IMR-90 (cell line): ENCODE results near the gene NPAS3. TPM values are rescaled to one million over a fixed set of nuclear protein-coding genes. Genes with fewer than 3 reads are reported as not detected.

Experiments
- ATAC-seq: fragments of 200-7000 bp; cut with Tn5 transposase; 2 replicates; pipeline ENCODE4 v1.9.1; 2020; ENCODE audit warnings: low read depth, mild to moderate bottlenecking, moderate library complexity
- BruUV-seq: library from RNA; stranded (reverse); fragments of 400-500 nt; replicated peaks from 2 replicates; lab custom pipeline; 2021; lab: Mats Ljungman, UMichigan
- CTCF ChIA-PET: fragments of 300-600 bp; formaldehyde crosslinking; extraction: SDS; loops from one replicate; lab custom pipeline; 2021; ENCODE audit warnings: antibody characterized with exemption; lab: Yijun Ruan, JAX
- POLR2A ChIA-PET: fragments of 300-600 bp; sonication (Branson Sonifier 250); formaldehyde crosslinking; loops from one replicate; lab custom pipeline; 2022; ENCODE audit warnings: antibody characterized with exemption; ENCODE audit not compliant: unreplicated experiment; lab: Charles Lee
- DNase-seq: peaks from one replicate; pipeline ENCODE4 v3.0.0; 2013
- H2AFZ ChIP-seq: replicated peaks from 2 replicates; pipeline ENCODE3; 2013; ENCODE audit warnings: low read length, mild to moderate bottlenecking; ENCODE audit not compliant: poor library complexity
- H2AK5ac ChIP-seq: 2 replicates; pipeline ENCODE4 v1.6.1; 2013; ENCODE audit warnings: low read depth, low read length, inconsistent platforms
- H2AK9ac ChIP-seq: replicated peaks from 2 replicates; pipeline ENCODE3; 2013; ENCODE audit warnings: mild to moderate bottlenecking, low read depth, low read length, moderate library complexity; ENCODE audit not compliant: poor library complexity
- H2BK120ac ChIP-seq: 2 replicates; pipeline ENCODE4 v1.6.1; 2013; ENCODE audit warnings: low read depth, low read length, inconsistent platforms
- H2BK15ac ChIP-seq: 3 replicates; pipeline ENCODE4 v1.6.1; 2013; ENCODE audit warnings: low read depth, low read length, inconsistent platforms
- H2BK20ac ChIP-seq: 2 replicates; pipeline ENCODE4 v1.6.1; 2013; ENCODE audit warnings: low read depth, mild to moderate bottlenecking, inconsistent platforms, low read length, moderate library complexity
- H2BK5ac ChIP-seq: 2 replicates; pipeline ENCODE4 v1.6.1; 2013; ENCODE audit warnings: mild to moderate bottlenecking, low read depth, low read length, inconsistent platforms; ENCODE audit not compliant: poor library complexity, severe bottlenecking
- H3K14ac ChIP-seq: replicated peaks from 2 replicates; pipeline ENCODE4 v1.6.1; 2013; ENCODE audit warnings: low read depth, low read length, inconsistent platforms
- H3K18ac ChIP-seq: 2 replicates; pipeline ENCODE4 v1.6.1; 2013; ENCODE audit warnings: low read depth, low read length, control low read depth
- H3K23ac ChIP-seq: 2 replicates; pipeline ENCODE4 v1.6.1; 2013; ENCODE audit warnings: low read depth, low read length, inconsistent platforms
- H3K27ac ChIP-seq: 2 replicates; pipeline ENCODE4 v1.5.1; 2013; ENCODE audit warnings: mild to moderate bottlenecking, control low read depth, low read length; ENCODE audit not compliant: insufficient read depth
- H3K27me3 ChIP-seq: 2 replicates; pipeline ENCODE4 v1.6.1; 2013; ENCODE audit warnings: low read length; ENCODE audit not compliant: control insufficient read depth, insufficient read depth
- H3K36me3 ChIP-seq: 2 replicates; pipeline ENCODE4 v1.6.1; 2013; ENCODE audit warnings: low read length, mixed read lengths; ENCODE audit not compliant: control insufficient read depth, insufficient read depth
- H3K4ac ChIP-seq: 2 replicates; pipeline ENCODE4 v1.6.1; 2013; ENCODE audit warnings: low read depth, low read length, inconsistent platforms
- H3K4me1 ChIP-seq: 2 replicates; pipeline ENCODE4 v1.6.1; 2013; ENCODE audit warnings: low read length, mixed read lengths; ENCODE audit not compliant: control insufficient read depth, insufficient read depth
- H3K4me2 ChIP-seq: 2 replicates; pipeline ENCODE4 v1.6.1; 2013; ENCODE audit warnings: low read depth, mild to moderate bottlenecking, control low read depth, low read length, moderate library complexity
- H3K4me3 ChIP-seq: 2 replicates; pipeline ENCODE4 v1.5.1; 2013; ENCODE audit warnings: low read depth, mild to moderate bottlenecking, control low read depth, low read length, moderate library complexity; ENCODE audit not compliant: insufficient read depth
- H3K56ac ChIP-seq: 2 replicates; pipeline ENCODE4 v1.6.1; 2013; ENCODE audit warnings: low read length, inconsistent platforms; ENCODE audit not compliant: insufficient read depth; ENCODE audit errors: extremely low read depth
- H3K79me1 ChIP-seq, 2 experiments: 2 replicates each; pipeline ENCODE4 v1.6.1; 2013; ENCODE audit warnings: low read length in 2 of 2, inconsistent platforms in 1 of 2, low read depth in 1 of 2
- H3K9ac ChIP-seq: 2 replicates; pipeline ENCODE4 v1.6.1; 2013; ENCODE audit warnings: low read depth, low read length, control low read depth
- H3K9me1 ChIP-seq: 2 replicates; pipeline ENCODE4 v1.6.1; 2013; ENCODE audit warnings: low read length, inconsistent platforms; ENCODE audit not compliant: insufficient read depth
- H3K9me3 ChIP-seq: 2 replicates; pipeline ENCODE4 v1.6.1; 2013; ENCODE audit warnings: low read length; ENCODE audit not compliant: control insufficient read depth, insufficient read depth
- H4K20me1 ChIP-seq: 2 replicates; pipeline ENCODE4 v1.6.1; 2013; ENCODE audit warnings: low read length, inconsistent platforms; ENCODE audit not compliant: insufficient read depth
- H4K5ac ChIP-seq: 2 replicates; pipeline ENCODE4 v1.6.1; 2013; ENCODE audit warnings: mild to moderate bottlenecking, low read depth, low read length, control low read depth
- H4K8ac ChIP-seq, 2 experiments: 2 replicates each; pipeline ENCODE4 v1.6.1; 2013; ENCODE audit warnings: low read depth in 2 of 2, low read length in 2 of 2, control low read depth in 1 of 2, inconsistent platforms in 1 of 2
- H4K91ac ChIP-seq: 2 replicates; pipeline ENCODE4 v1.6.1; 2013; ENCODE audit warnings: low read depth, low read length, inconsistent platforms; ENCODE audit not compliant: insufficient read depth
- MXI1 ChIP-seq: IDR thresholded peaks from 2 replicates; pipeline ENCODE4 v1.6.1; 2012; ENCODE audit warnings: low read depth, mild to moderate bottlenecking, low read length, moderate library complexity, borderline replicate concordance
- RAD21 ChIP-seq: IDR thresholded peaks from 2 replicates; pipeline ENCODE4 v1.6.1; 2012; ENCODE audit warnings: low read length, improper control_type of control experiment
- WGBS, 2 experiments: methylation state at CpG; one replicate each; pipeline versions ENCODE4 v1.1.5 to v1.1.7; 2013; ENCODE audit warnings: missing lambda C conversion rate in 2 of 2; ENCODE audit not compliant: insufficient read length in 1 of 2; ENCODE audit errors: extremely low coverage in 2 of 2; 5-methylcytosine and 5-hydroxymethylcytosine counted together
- dilution Hi-C: fragments of 300-500 bp; cut with HindIII; formaldehyde crosslinking; loops from one replicate; pipeline ENCODE4 v1.14.3; 2018; ENCODE audit warnings: low sequenced_read_pairs; ENCODE audit not compliant: unreplicated experiment
- in situ Hi-C: fragments of 300-500 bp; cut with MboI; formaldehyde crosslinking; loops from 3 replicates; pipeline ENCODE4 v1.14.3; 2019; ENCODE audit warnings: low sequenced_read_pairs, inconsistent platforms, mixed read lengths
- intact Hi-C: fragments of 100-400 bp; cut with micrococcal nuclease; formaldehyde crosslinking; loops from 2 replicates; pipeline ENCODE4 v1.10.0; 2022
- polyA plus RNA-seq, 3 experiments: library from polyadenylated mRNA; depleted of rRNA; stranded (reverse); fragments of >200 nt; gene quantifications; 2 replicates each; pipeline ENCODE4 v1.2.3, GENCODE V29; 2012; ENCODE audit warnings: low replicate concordance in 1 of 3
- total RNA-seq: library from RNA; depleted of rRNA; stranded (reverse); fragments of >200 nt; gene quantifications from 2 replicates; pipeline ENCODE4 v1.2.3, GENCODE V29; 2012

NPAS3 gene
- total and polyA plus RNA-seq, 2 of the 4 experiments (the other 2 are of a cell fraction) = not detected

DNA sequence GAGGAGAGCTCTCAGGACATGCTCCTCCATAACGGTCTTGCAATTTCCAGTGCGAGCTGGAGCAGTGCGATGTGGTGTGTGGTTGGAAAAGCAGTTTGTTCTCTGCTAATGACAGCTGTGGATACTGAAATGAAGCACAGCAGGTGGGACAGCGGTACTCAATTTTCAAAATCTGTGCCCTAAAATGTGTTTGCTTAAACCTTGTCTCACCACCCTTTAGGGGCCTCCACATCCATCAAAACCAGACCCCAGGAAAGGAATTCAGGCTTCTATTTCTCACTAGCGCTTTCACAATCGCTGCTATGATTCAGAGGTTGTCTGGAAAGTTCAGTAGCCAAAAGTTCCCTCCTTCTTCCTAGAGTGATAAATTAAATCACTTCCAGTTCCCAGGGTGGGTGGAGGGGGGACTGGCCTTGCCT is 571.4 kb downstream of the NPAS3 start:
- Histone ChIP-seq H3K4ac (no peak overlapping the region), H3K18ac (no peak overlapping the region), H3K9me3 (no peaks in the 10 kb centered on the region), H3K23ac (no peak overlapping the region), H2BK15ac (no peak overlapping the region), H4K8ac (no peak overlapping the region), H3K4me1 (no peaks in the 10 kb centered on the region), H3K27ac (no peak overlapping the region), H2AK9ac (no peak overlapping the region), H4K5ac (no peak overlapping the region), H3K36me3 (no peaks in the 10 kb centered on the region), H2AFZ (no peak overlapping the region), H3K4me3 (no peak overlapping the region), H3K9me1 (no peaks in the 10 kb centered on the region), H3K9ac (no peak overlapping the region), H2BK120ac (no peak overlapping the region), H2BK20ac (no peak overlapping the region), H2BK5ac (no peak overlapping the region), H3K27me3 (no peaks in the 10 kb centered on the region), H4K20me1 (no peaks in the 10 kb centered on the region), H3K4me2 (no peak overlapping the region), H3K79me1 (no peaks in the 10 kb centered on the region), H3K14ac (no peak overlapping the region), H3K56ac (no peak overlapping the region), H2AK5ac (no peak overlapping the region), H4K91ac (no peak overlapping the region)
- dilution Hi-C loops (no loop called here), intact Hi-C loops (no loop called here), in situ Hi-C loops (no loop called here)
- no peak for ATAC-seq
- no TSS peak for BruUV-seq
- TF ChIP-seq RAD21 (no peak), MXI1 (no peak)
- 20% methylated on average over 1 of the region's 6 CpGs; no CpG with 5 or more reads in 1 of the 2 experiments for WGBS, 2 experiments
- POLR2A ChIA-PET = no interaction called here
- DNase-seq = no peak
- CTCF ChIA-PET = no interaction called here
